GM10847 (cell line): ENCODE measurements around the gene C5orf24.

ENCODE experiments used
- POLR2A ChIP-seq: IDR thresholded peaks from 2 replicates; pipeline ENCODE4 v1.6.1; 2011; ENCODE audit not compliant: insufficient read length; ENCODE audit errors: extremely low read depth

Gene C5orf24

DNA sequence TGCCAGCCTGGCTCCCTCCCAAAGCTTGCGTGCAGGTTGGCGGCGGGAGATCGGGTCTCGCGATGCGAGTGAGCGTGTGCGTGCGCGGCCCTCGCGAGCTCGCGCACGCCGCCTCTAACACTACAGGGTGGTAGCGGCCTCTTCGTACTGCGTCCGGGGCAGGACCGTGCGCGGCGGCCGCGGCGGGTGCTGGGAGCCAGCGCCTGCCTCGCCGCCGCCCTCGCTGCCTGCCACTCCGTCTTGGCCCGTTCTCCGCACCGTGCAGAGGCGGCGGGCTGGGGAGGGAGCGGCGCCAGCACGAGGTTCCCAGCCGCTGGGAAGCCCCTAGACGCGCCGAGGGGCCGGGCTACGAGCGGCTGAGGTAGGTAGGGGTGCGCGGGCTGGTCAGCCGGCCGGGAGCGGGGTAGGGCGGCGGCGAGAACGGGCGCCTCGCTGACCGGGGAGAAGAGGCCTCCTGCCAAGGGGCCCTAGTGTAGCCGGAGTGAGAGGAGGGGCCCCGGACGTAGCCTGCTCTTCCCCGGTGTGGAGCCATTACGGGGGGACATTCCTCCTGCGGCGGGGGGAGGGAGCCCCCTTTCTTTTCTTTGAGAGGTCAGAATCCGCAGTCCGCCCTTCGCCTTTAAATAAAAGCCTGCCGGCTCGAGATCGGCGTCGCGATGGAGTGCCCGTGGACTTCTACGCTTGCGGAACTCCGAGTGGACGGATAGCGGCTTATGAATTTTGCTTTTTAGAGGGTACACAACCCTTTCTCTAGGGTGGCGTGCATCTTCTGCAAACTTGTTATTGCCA lies at the start of gene C5orf24:
TSS of gene C5orf24 (plus strand) at position 117 of the 789 bp plus-strand sequence. CDS start 8,933 bp downstream, outside the sequence.
- peak; percentile 98 for TF ChIP-seq POLR2A

DNA sequence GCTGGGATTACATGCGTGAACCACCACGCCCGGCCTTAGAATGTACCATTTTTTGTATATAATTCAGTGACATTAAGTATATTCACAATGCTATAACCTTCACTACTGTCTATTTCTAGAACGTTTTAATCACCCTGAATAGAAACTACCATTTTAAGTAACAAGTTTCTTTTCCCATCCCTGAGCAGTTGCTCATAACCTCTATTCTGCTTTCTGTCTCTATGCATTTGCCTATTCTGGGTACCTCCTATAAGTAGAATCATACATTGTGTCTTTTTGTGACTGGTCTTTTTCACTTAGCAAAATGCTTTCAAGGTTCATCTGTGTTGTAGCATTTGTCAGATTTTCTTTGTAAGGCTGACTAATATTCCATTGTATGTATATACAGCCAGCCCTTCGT lies 47.3 kb upstream of the C5orf24 start:
- TF ChIP-seq POLR2A, result no peak

- no peak for TF ChIP-seq POLR2A
These were observed 41.9 kb upstream of the C5orf24 start for GRCh38 chr5:134803821-134804220.

GRCh38 chr5:134813407-134813806 lies 32.4 kb upstream of the C5orf24 start:
- no peak for TF ChIP-seq POLR2A

GRCh38 chr5:134813827-134814226 lies 31.9 kb upstream of the C5orf24 start:
- TF ChIP-seq POLR2A, result no peak

DNA sequence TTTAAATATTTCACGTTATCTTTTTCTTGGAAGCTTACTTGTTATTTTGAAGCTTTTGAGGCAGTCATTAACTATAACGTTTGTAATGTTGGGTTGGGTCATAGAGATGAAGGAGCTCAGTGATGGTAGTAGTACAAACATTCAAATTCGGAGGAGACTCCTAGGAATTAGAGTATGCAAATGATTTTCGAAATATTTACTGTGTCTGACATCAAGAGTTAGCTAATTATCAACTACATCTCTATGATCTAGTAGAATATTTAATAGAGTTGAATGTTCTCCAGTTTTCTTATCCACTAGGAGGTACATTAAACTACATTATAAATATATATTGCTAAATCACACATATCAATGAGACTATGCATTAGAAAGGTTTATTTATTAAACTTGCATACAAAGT lies 28.8 kb upstream of the C5orf24 start:
- no peak for TF ChIP-seq POLR2A

GRCh38 chr5:134818776-134819175 lies 27.0 kb upstream of the C5orf24 start:
- no peak for TF ChIP-seq POLR2A

DNA sequence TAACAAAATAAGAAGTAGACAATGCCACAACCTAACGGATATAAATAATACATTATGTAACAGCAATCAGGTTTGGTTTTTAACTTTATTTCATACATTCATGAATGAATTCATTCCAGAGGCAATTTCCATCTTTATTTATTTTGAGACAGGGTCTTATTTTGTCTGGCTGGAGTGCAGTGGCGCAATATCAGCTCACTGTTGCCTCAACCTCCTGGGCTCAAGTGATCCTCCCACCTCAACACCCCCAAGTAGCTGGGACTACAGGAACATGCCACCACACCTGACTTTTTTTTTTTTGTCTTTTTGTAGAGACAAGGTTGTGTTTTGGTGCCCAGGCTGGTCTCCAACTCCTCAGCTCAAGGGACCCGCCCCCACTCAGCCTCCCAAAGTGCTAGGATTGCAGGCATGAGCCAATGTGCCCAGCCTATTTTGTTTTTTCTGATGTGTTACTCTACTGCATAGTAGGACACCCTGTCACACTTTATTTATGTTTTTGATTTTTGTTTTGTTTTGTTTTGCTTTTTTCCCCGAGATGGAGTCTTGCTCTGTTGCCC lies 26.3 kb upstream of the C5orf24 start:
- no peak for TF ChIP-seq POLR2A

DNA sequence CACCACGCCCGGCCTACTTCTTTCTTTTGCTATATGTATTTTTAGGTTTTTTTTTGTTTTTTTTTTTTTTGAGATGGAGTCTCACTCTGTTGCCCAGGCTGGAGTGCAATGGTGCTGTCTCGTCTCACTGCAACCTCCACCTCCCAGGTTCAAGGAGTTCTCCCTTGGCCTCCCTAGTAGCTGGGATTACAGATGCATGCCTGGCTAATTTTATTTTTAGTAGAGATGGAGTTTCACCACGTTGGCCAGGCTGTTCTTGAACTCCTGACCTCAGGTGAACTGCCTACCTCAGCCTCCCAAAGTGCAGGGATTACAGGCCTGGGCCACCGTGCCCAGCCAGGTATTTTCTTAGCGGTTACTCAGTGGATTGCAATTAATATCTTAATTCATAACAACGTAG lies 23.9 kb upstream of the C5orf24 start:
- no peak for TF ChIP-seq POLR2A

GRCh38 chr5:134824681-134825080 lies 21.1 kb upstream of the C5orf24 start:
- no peak for TF ChIP-seq POLR2A

DNA sequence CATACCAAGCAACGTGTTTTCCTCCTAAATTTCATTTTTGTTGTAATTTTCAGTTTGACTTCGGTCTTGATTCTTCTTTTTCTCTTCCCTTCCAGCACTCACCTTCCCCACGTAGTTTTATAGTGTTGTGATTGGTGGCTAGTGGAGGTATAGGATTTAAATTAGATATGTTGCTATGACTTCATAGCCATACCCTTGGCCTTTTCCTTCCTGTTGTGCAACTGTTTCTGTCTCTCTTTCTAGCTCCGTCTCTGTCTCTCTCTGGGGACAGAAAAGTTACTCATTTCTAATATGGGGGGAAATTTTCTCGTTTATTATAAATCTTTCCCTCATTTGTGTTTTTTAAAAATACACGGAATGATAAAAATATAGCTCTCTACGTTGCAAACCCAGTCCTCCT lies 20.6 kb upstream of the C5orf24 start:
- TF ChIP-seq POLR2A, result no peak

DNA sequence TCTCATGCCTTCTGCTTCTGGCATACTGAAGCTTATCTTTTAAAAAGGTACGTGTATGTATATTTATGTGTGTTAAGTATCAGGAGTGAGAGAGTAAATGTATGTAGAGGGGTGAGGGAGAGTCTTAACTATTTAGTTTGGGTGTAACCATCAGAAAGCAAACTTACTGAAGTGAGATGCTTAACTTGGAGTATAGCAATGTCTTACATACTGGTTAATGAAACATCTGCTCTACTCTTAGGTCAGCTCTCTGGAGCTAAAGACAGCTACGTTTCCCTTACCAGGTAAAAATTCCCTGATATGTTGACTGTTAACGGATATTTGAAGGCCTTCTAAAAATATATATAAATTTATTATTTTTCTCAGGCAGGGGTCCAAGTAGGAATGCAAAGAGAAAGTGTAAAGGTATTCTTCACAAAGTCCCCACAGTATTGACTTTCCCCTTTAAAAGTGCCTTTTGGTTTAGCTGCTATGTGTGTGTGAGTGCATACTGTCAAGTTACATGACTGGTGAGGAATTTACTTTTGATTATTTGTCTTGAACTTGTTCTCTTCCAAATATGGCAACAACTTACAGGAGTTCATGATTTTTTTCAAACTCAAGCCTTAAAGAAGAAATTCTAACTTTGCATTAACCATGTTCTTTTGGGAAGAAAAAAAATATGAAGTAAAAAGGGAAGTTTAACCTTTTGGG lies 12.3 kb upstream of the C5orf24 start:
- no peak for TF ChIP-seq POLR2A

- no peak for TF ChIP-seq POLR2A
These were observed 10.1 kb upstream of the C5orf24 start for GRCh38 chr5:134835623-134836022.

DNA sequence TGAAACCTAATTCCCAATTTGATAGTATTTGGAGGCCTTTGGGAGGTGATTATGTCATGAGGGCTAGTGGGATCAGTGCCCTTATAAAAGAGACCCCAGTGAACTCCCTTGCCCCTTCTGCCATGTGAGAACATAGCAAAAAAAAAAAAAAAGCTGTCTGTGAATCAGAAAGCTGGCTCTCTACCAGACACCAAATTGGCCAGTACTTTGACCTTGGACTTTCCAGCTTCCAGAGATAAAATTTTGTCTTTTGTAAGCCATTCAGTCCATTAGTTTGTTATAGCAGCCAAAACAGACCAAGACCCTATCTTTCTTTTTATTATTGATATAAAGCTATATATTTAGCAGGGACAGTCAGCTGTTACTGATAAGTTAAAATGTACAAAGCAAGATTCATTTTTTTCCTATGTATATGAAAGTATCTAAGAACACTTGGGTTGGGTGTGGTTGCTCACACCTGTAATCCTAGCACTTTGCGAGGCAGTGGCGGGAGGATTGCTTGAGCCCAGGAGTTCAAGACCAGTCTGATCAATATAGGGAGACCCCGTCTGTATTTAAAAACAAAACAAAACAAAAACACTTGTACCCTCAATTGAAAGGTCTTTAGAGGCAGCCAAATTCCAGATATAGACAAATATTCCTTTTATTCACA lies 8.1 kb upstream of the C5orf24 start:
- no peak for TF ChIP-seq POLR2A

DNA sequence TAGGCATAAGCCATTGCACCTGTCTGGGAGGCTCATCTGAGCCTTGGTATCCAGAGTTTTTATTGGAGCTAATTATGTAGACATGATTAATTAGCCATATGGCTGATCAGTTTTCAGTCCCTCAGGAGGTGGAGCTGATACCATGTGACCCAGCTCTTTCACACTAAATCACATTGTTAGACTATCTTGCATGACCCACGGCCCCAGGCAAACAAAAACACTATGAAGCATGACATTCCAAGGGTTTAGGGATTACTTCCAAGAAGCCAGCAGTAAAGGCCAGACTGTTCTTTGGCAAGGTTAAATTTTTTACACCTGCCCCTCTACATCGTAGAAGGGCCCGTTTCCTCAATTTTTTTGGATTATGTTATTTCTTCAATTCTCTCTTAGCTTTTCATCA lies 5.0 kb upstream of the C5orf24 start:
- TF ChIP-seq POLR2A, result no peak

- TF ChIP-seq POLR2A, result no peak
These were observed 1.5 kb upstream of the C5orf24 start for GRCh38 chr5:134844252-134844651.

- no peak for TF ChIP-seq POLR2A
These were observed 375 bp upstream of the C5orf24 start for GRCh38 chr5:134845335-134845851.
